K562 (cell line): ENCODE results near the gene ANKH. TPM values are rescaled to one million over a fixed set of nuclear protein-coding genes. Genes with fewer than 3 reads are reported as not detected.

Source experiments
- GABPA ChIP-seq: fragments of 200-800 bp; sonication (Bioruptor generic); conservative IDR thresholded peaks from 2 replicates; pipeline ENCODE4 v1.6.1; 2016; ENCODE audit warnings: low read depth, missing genetic modification characterization, missing compliant biosample characterization
- NFRKB ChIP-seq: fragments of 450-650 bp; IDR thresholded peaks from 2 replicates; pipeline ENCODE4 v1.6.1; 2016; ENCODE audit warnings: low read depth
- NRF1 ChIP-seq, 2 experiments: fragments of 450-650 bp; IDR thresholded peaks in 1 of 2; conservative IDR thresholded peaks in 1 of 2; 2 replicates each; pipeline ENCODE4 v1.6.1; 2014; ENCODE audit warnings: mild to moderate bottlenecking in 2 of 2
- POU5F1 ChIP-seq: fragments of 150-350 bp; IDR thresholded peaks from 2 replicates; pipeline ENCODE4 v1.6.1; 2014; ENCODE audit warnings: borderline replicate concordance, low read length, low read depth, mild to moderate bottlenecking; ENCODE audit not compliant: partially characterized antibody
- SAFB ChIP-seq: fragments of 200-400 bp; formaldehyde crosslinking; IDR thresholded peaks from 2 replicates; pipeline ENCODE4 v1.6.1; 2017; ENCODE audit warnings: low read depth, low read length, borderline replicate concordance
- TAF9B ChIP-seq: fragments of 450-650 bp; IDR thresholded peaks from 2 replicates; pipeline ENCODE4 v1.6.1; 2018; ENCODE audit warnings: mild to moderate bottlenecking; ENCODE audit not compliant: partially characterized antibody
- polyA plus RNA-seq, 8 experiments: library from polyadenylated mRNA; depleted of rRNA in 4 of 8; stranded (reverse) in 5 of 8; unstranded in 3 of 8; fragments of >200 nt; fragmentation: Nextera tagmentation in 2 of 8; fragmentation: Illumina TruSeq in 1 of 8; extraction: Ambion mirVana in 2 of 8; extraction: Trizol in 1 of 8; gene quantifications; 2 replicates each; pipeline versions ENCODE4 v1.2.1 to v1.2.3, GENCODE V29; 2011 to 2014; ENCODE audit warnings: inconsistent platforms in 1 of 8, missing spikeins in 1 of 8
- total RNA-seq, 7 experiments: library from RNA; depleted of rRNA in 6 of 7; stranded (reverse); fragments of >200 nt in 6 of 7; fragmentation: Illumina TruSeq in 2 of 7; extraction: Trizol in 2 of 7; gene quantifications; 2 replicates each; pipeline versions ENCODE4 v1.2.1 to v1.2.3, GENCODE V29; 2011 to 2021; ENCODE audit warnings: low replicate concordance in 1 of 7
- TF ChIP-seq, protein P1 (sequence below): fragments of 250-450 bp; sonication (Bioruptor Pico); IDR thresholded peaks from 2 replicates; pipeline ENCODE4 v1.8.0; 2022; ENCODE audit warnings: moderate library complexity, mild to moderate bottlenecking, inconsistent platforms
- TF ChIP-seq, protein P2 (sequence below): fragments of 250-450 bp; sonication (Bioruptor Pico); IDR thresholded peaks from 2 replicates; pipeline ENCODE4 v1.4.0; 2020; ENCODE audit warnings: mild to moderate bottlenecking
- TF ChIP-seq, protein P3 (sequence below): sonication (generic); formaldehyde crosslinking; IDR thresholded peaks from 2 replicates; pipeline ENCODE4 v1.9.0; 2022; ENCODE audit warnings: mild to moderate bottlenecking, missing genetic modification reagents
- TF ChIP-seq, protein P4 (sequence below): fragments of 250-450 bp; sonication (Bioruptor Pico); IDR thresholded peaks from 2 replicates; pipeline ENCODE4 v1.4.0; 2020; ENCODE audit warnings: mild to moderate bottlenecking, moderate library complexity, borderline replicate concordance
- TF ChIP-seq, protein P5 (sequence below): sonication (generic); formaldehyde crosslinking; IDR thresholded peaks from 2 replicates; pipeline ENCODE4 v1.8.0; 2022; ENCODE audit warnings: missing genetic modification reagents, mild to moderate bottlenecking, borderline replicate concordance
- TF ChIP-seq, protein P6 (sequence below): fragments of 250-450 bp; sonication (Bioruptor Pico); IDR thresholded peaks from 2 replicates; pipeline ENCODE4 v1.5.0; 2022; ENCODE audit warnings: mild to moderate bottlenecking
- TF ChIP-seq, protein P7 (sequence below): fragments of 450-650 bp; formaldehyde crosslinking; IDR thresholded peaks from 2 replicates; pipeline ENCODE4 v1.4.0; 2020; ENCODE audit warnings: mild to moderate bottlenecking, moderate library complexity

Gene ANKH
- total and polyA plus RNA-seq, 9 of the 15 experiments (the other 6 are each of a cell fraction or from before 2014, with no cell fraction given): 0.79 to 12.2 (median 4.5) TPM

DNA sequence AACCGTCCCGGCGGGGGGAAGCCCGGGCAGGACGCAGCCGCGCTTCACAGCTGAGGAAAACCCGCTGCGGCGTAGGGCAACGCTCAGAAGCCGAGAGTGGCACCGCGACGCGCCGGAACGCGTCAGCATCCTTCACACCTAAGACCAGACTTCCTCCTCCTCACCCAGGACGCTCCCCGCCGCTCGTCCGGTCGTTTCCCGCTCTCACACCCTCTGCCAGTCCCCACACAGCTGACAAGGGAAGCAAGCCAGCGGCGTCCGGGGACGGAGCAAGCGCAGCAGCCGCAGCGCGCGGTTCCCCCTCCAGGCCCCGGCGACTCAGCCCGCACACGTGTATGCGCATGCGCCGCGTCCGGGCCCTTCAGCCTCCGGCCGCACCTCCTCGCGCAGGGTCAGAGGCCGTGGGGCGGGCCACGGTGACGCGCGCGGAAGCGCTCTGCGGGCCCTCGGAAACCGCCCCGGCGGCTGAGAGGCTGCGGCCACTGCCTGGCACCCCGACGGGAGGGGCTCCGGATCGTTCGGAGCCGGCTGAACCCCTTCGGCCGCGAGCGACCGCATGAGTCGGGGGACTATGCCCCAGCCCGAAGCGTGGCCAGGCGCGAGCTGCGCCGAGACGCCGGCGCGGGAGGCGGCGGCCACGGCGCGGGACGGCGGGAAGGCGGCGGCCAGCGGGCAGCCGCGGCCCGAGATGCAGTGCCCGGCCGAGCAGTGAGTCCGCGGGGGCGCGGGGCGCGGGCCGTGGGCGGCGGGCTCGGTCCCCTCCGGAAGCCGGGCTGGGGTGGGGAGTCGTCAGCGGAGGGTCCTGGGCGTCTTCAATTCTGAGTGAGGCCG lies 207.1 kb downstream of the ANKH start, which contains the start of gene OTULIN (continued):
- TF ChIP-seq, protein P1, sequence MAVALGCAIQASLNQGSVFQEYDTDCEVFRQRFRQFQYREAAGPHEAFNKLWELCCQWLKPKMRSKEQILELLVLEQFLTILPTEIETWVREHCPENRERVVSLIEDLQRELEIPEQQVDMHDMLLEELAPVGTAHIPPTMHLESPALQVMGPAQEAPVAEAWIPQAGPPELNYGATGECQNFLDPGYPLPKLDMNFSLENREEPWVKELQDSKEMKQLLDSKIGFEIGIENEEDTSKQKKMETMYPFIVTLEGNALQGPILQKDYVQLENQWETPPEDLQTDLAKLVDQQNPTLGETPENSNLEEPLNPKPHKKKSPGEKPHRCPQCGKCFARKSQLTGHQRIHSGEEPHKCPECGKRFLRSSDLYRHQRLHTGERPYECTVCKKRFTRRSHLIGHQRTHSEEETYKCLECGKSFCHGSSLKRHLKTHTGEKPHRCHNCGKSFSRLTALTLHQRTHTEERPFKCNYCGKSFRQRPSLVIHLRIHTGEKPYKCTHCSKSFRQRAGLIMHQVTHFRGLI (CRISPR knock-in tag): no peak
- TF ChIP-seq GABPA (tag) (peak; percentile 66), TAF9B (peak; percentile 44), POU5F1 (no peak), NRF1 (conservative IDR thresholded peaks at IDR 0.05 in 1 of 2, IDR thresholded peaks at IDR 0.05 in 1 of 2) (peak; percentile 98), SAFB (peak; percentile 96), NFRKB (no peak)
- TF ChIP-seq, protein P2, sequence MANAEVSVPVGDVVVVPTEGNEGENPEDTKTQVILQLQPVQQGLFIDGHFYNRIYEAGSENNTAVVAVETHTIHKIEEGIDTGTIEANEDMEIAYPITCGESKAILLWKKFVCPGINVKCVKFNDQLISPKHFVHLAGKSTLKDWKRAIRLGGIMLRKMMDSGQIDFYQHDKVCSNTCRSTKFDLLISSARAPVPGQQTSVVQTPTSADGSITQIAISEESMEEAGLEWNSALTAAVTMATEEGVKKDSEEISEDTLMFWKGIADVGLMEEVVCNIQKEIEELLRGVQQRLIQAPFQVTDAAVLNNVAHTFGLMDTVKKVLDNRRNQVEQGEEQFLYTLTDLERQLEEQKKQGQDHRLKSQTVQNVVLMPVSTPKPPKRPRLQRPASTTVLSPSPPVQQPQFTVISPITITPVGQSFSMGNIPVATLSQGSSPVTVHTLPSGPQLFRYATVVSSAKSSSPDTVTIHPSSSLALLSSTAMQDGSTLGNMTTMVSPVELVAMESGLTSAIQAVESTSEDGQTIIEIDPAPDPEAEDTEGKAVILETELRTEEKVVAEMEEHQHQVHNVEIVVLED (CRISPR knock-in tag): peak; percentile 87
- TF ChIP-seq, protein P3, sequence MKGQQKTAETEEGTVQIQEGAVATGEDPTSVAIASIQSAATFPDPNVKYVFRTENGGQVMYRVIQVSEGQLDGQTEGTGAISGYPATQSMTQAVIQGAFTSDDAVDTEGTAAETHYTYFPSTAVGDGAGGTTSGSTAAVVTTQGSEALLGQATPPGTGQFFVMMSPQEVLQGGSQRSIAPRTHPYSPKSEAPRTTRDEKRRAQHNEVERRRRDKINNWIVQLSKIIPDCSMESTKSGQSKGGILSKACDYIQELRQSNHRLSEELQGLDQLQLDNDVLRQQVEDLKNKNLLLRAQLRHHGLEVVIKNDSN: 0 out of 2 replicates have a peak, but pooled peaks have one; percentile 8
- TF ChIP-seq, protein P4, sequence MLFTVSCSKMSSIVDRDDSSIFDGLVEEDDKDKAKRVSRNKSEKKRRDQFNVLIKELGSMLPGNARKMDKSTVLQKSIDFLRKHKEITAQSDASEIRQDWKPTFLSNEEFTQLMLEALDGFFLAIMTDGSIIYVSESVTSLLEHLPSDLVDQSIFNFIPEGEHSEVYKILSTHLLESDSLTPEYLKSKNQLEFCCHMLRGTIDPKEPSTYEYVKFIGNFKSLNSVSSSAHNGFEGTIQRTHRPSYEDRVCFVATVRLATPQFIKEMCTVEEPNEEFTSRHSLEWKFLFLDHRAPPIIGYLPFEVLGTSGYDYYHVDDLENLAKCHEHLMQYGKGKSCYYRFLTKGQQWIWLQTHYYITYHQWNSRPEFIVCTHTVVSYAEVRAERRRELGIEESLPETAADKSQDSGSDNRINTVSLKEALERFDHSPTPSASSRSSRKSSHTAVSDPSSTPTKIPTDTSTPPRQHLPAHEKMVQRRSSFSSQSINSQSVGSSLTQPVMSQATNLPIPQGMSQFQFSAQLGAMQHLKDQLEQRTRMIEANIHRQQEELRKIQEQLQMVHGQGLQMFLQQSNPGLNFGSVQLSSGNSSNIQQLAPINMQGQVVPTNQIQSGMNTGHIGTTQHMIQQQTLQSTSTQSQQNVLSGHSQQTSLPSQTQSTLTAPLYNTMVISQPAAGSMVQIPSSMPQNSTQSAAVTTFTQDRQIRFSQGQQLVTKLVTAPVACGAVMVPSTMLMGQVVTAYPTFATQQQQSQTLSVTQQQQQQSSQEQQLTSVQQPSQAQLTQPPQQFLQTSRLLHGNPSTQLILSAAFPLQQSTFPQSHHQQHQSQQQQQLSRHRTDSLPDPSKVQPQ (CRISPR knock-in tag): 0 out of 2 replicates have a peak, but pooled peaks have one; percentile 13
- TF ChIP-seq, protein P5, sequence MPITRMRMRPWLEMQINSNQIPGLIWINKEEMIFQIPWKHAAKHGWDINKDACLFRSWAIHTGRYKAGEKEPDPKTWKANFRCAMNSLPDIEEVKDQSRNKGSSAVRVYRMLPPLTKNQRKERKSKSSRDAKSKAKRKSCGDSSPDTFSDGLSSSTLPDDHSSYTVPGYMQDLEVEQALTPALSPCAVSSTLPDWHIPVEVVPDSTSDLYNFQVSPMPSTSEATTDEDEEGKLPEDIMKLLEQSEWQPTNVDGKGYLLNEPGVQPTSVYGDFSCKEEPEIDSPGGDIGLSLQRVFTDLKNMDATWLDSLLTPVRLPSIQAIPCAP: no peak; the same call in 1 of the 2 replicates
- TF ChIP-seq, protein P6, sequence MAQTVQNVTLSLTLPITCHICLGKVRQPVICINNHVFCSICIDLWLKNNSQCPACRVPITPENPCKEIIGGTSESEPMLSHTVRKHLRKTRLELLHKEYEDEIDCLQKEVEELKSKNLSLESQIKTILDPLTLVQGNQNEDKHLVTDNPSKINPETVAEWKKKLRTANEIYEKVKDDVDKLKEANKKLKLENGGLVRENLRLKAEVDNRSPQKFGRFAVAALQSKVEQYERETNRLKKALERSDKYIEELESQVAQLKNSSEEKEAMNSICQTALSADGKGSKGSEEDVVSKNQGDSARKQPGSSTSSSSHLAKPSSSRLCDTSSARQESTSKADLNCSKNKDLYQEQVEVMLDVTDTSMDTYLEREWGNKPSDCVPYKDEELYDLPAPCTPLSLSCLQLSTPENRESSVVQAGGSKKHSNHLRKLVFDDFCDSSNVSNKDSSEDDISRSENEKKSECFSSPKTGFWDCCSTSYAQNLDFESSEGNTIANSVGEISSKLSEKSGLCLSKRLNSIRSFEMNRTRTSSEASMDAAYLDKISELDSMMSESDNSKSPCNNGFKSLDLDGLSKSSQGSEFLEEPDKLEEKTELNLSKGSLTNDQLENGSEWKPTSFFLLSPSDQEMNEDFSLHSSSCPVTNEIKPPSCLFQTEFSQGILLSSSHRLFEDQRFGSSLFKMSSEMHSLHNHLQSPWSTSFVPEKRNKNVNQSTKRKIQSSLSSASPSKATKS (CRISPR knock-in tag): no peak
- TF ChIP-seq, protein P7, sequence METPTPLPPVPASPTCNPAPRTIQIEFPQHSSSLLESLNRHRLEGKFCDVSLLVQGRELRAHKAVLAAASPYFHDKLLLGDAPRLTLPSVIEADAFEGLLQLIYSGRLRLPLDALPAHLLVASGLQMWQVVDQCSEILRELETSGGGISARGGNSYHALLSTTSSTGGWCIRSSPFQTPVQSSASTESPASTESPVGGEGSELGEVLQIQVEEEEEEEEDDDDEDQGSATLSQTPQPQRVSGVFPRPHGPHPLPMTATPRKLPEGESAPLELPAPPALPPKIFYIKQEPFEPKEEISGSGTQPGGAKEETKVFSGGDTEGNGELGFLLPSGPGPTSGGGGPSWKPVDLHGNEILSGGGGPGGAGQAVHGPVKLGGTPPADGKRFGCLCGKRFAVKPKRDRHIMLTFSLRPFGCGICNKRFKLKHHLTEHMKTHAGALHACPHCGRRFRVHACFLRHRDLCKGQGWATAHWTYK: no peak
